Calu3 (cell line): ENCODE measurements around the gene CD180. TPM values are rescaled to one million over a fixed set of nuclear protein-coding genes. Genes with fewer than 3 reads are reported as not detected.

Experiments used
- BruUV-seq: library from RNA; stranded (reverse); fragments of 400-500 nt; replicated peaks from 2 replicates; lab custom pipeline; 2021; lab: Mats Ljungman, UMichigan
- CTCF ChIA-PET: fragments of 300-600 bp; sonication (Branson Sonifier 250); formaldehyde crosslinking; loops from one replicate; lab custom pipeline; 2022; ENCODE audit warnings: antibody characterized with exemption; lab: Charles Lee
- DNase-seq: peaks from one replicate; pipeline ENCODE4 v3.0.0; 2022
- H3K27ac Mint-ChIP-seq: one replicate; pipeline ENCODE4 v1.8.0; 2022; ENCODE audit warnings: mixed read lengths; ENCODE audit not compliant: unreplicated experiment
- H3K27me3 Mint-ChIP-seq: one replicate; pipeline ENCODE4 v1.8.0; 2022; ENCODE audit warnings: mixed read lengths; ENCODE audit not compliant: unreplicated experiment
- H3K36me3 Mint-ChIP-seq: one replicate; pipeline ENCODE4 v1.8.0; 2022; ENCODE audit warnings: mild to moderate bottlenecking, moderate library complexity, mixed read lengths; ENCODE audit not compliant: insufficient read depth, unreplicated experiment
- H3K4me1 Mint-ChIP-seq: one replicate; pipeline ENCODE4 v1.8.0; 2022; ENCODE audit warnings: mild to moderate bottlenecking, low read depth, mixed read lengths; ENCODE audit not compliant: unreplicated experiment
- H3K4me3 Mint-ChIP-seq: one replicate; pipeline ENCODE4 v1.8.0; 2022; ENCODE audit warnings: mild to moderate bottlenecking, low read depth, moderate library complexity, mixed read lengths; ENCODE audit not compliant: unreplicated experiment
- H3K9me3 Mint-ChIP-seq: one replicate; pipeline ENCODE4 v1.8.0; 2022; ENCODE audit warnings: low read depth, mixed read lengths; ENCODE audit not compliant: unreplicated experiment
- intact Hi-C: fragments of 100-400 bp; cut with micrococcal nuclease; formaldehyde crosslinking; loops from one replicate; pipeline ENCODE4 v1.10.0; 2022; ENCODE audit not compliant: unreplicated experiment
- total RNA-seq: library from RNA; stranded (reverse); gene quantifications from 2 replicates; pipeline ENCODE4 v1.2.3, GENCODE V29; 2022
- TF ChIP-seq, protein P1 (sequence below): fragments of 200-600 bp; IDR thresholded peaks from one replicate; pipeline ENCODE4 v1.8.0; 2022; ENCODE audit warnings: antibody characterized with exemption; ENCODE audit not compliant: unreplicated experiment

CD180 gene
- total RNA-seq, 1 experiment from 2014 or later = not detected

DNA sequence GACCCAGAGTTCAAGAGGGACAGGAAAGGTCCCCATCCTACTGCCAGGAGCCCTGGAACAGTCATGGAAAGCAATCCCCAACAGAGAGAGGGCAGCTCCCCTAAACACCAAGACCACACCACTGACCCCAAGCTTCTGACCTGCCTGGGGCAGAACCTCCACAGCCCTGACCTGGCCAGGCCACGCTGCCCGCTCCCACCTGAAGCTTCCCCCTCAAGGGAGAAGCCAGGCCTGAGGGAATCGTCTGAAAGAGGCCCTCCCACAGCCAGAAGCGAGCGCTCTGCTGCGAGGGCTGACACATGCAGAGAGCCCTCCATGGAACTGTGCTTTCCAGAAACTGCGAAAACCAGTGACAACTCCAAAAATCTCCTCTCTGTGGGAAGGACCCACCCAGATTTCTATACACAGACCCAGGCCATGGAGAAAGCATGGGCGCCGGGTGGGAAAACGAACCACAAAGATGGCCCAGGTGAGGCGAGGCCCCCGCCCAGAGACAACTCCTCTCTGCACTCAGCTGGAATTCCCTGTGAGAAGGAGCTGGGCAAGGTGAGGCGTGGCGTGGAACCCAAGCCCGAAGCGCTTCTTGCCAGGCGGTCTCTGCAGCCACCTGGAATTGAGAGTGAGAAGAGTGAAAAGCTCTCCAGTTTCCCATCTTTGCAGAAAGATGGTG is 31.6 kb downstream of the CD180 start:
- Mint-ChIP-seq H3K27me3 (no peaks in the 10 kb centered on the region), H3K27ac (no peak overlapping the region), H3K9me3 (no peaks in the 10 kb centered on the region), H3K36me3 (no peaks in the 10 kb centered on the region), H3K4me1 (peaks cover 22% of the 10 kb centered on the region), H3K4me3 (no peak overlapping the region)
- TF ChIP-seq, protein P1, sequence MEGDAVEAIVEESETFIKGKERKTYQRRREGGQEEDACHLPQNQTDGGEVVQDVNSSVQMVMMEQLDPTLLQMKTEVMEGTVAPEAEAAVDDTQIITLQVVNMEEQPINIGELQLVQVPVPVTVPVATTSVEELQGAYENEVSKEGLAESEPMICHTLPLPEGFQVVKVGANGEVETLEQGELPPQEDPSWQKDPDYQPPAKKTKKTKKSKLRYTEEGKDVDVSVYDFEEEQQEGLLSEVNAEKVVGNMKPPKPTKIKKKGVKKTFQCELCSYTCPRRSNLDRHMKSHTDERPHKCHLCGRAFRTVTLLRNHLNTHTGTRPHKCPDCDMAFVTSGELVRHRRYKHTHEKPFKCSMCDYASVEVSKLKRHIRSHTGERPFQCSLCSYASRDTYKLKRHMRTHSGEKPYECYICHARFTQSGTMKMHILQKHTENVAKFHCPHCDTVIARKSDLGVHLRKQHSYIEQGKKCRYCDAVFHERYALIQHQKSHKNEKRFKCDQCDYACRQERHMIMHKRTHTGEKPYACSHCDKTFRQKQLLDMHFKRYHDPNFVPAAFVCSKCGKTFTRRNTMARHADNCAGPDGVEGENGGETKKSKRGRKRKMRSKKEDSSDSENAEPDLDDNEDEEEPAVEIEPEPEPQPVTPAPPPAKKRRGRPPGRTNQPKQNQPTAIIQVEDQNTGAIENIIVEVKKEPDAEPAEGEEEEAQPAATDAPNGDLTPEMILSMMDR = no peak
- CTCF ChIA-PET = interaction anchor here (1.7 to 2.4 kb wide), 2 partner anchors 42 kb away, joined by 7 to 22 read pairs; no protein-coding TSS in a partner anchor
- DNase-seq = no peak
- intact Hi-C loops = loop anchor here (10.0 kb wide), 1 partner anchor 1110 kb away; no protein-coding TSS in a partner anchor
- no TSS peak for BruUV-seq

- no TSS peak for BruUV-seq
These were observed 32.6 kb downstream of the CD180 start for GRCh38 chr5:67163863-67164595.

GRCh38 chr5:67163231-67163756 is 33.3 kb downstream of the CD180 start:
- TF ChIP-seq, protein P1 = no peak
- Mint-ChIP-seq H3K36me3 (no peaks in the 10 kb centered on the region), H3K27me3 (no peaks in the 10 kb centered on the region), H3K4me1 (peaks cover 29% of the 10 kb centered on the region), H3K4me3 (no peak overlapping the region), H3K9me3 (no peaks in the 10 kb centered on the region), H3K27ac (no peak overlapping the region)
- DNase-seq = no peak
- intact Hi-C loops = loop anchor here (10.0 kb wide), 1 partner anchor 1112 kb away; no protein-coding TSS in a partner anchor
- no TSS peak for BruUV-seq
- CTCF ChIA-PET = interaction anchor here (1.7 kb wide), 1 partner anchor 44 kb away, joined by 7 read pairs; no protein-coding TSS in a partner anchor

More at GRCh38 chr5:67163863-67164595, 32.6 kb downstream of the CD180 start:
- H3K9me3 Mint-ChIP-seq = no peaks in the 10 kb centered on the region
- H3K27me3 Mint-ChIP-seq = no peaks in the 10 kb centered on the region
- DNase-seq = no peak
- no peaks in the 10 kb centered on the region for H3K36me3 Mint-ChIP-seq
- no peak overlapping the region for H3K27ac Mint-ChIP-seq
- H3K4me1 Mint-ChIP-seq = peaks cover 29% of the 10 kb centered on the region
- H3K4me3 Mint-ChIP-seq = no peak overlapping the region
- CTCF ChIA-PET = interaction anchor here (0.6 to 1.7 kb wide), 2 partner anchors 43 to 197 kb away, joined by 3 to 7 read pairs; no protein-coding TSS in a partner anchor
- TF ChIP-seq, protein P1 = no peak
- intact Hi-C loops = loop anchor here (10.0 kb wide), 1 partner anchor 1111 kb away; no protein-coding TSS in a partner anchor

GRCh38 chr5:67161767-67162166 is 34.8 kb downstream of the CD180 start:
- peaks cover 35% of the 10 kb centered on the region for H3K4me1 Mint-ChIP-seq
- no peak overlapping the region for H3K4me3 Mint-ChIP-seq
- TF ChIP-seq, protein P1 = no peak
- no peaks in the 10 kb centered on the region for H3K27me3 Mint-ChIP-seq
- intact Hi-C loops = loop anchor here (1.0 to 10.0 kb wide), 2 partner anchors 48 to 1113 kb away; no protein-coding TSS in a partner anchor
- DNase-seq = no peak
- H3K36me3 Mint-ChIP-seq = no peaks in the 10 kb centered on the region
- H3K27ac Mint-ChIP-seq = peak overlapping the region; percentile 74
- BruUV-seq = no TSS peak
- no peaks in the 10 kb centered on the region for H3K9me3 Mint-ChIP-seq
- CTCF ChIA-PET = interaction anchor here (1.5 kb wide), 1 partner anchor 47 kb away, joined by 4 read pairs; no protein-coding TSS in a partner anchor
